ENCODE measurements around the gene NCOA5.

NCOA5 gene

DNA sequence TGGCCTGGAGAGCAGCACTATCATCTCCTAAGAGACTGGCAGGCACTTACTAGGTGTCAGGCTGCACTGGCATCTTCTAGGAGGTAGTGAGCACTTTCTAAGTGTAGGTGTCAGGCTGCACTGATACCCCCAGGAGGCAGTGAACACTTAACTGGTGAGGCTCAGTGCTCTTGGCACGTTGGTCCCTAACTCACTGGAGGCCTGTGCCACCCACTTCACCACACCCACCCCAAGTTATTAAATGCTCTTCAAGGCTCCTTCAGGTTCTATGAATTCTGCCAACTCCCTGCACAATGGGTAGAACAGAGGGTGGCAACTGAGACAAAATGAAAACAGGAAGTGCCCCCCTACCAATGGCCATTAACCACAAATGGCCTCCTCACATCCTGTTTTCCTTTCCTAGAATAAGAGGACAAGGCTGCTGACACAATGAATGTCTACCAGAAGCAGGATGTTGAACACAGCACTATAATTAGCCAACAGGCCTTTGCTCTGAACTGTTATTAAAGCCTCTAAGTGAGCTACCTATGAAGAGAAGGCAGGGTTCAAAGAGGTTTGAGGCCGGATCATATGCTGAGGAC is 29.4 kb downstream of the NCOA5 start:
- H3K4me1 ChIP-seq (ENCODE audit: insufficient read depth, low read length) = no peaks in the 10 kb centered on the region
- peaks cover 54% of the 10 kb centered on the region for H3K36me3 ChIP-seq (ENCODE audit: insufficient read depth, low read length)
- H3K9me3 ChIP-seq (ENCODE audit: low read length) = peaks cover 5% of the 10 kb centered on the region
- H2AFZ ChIP-seq (ENCODE audit: low read depth, low read length) = no peak overlapping the region
- H3K27me3 ChIP-seq (ENCODE audit: insufficient read depth, low read length) = no peaks in the 10 kb centered on the region
- no peak overlapping the region for H3K4me3 ChIP-seq (ENCODE audit: low read length)

DNA sequence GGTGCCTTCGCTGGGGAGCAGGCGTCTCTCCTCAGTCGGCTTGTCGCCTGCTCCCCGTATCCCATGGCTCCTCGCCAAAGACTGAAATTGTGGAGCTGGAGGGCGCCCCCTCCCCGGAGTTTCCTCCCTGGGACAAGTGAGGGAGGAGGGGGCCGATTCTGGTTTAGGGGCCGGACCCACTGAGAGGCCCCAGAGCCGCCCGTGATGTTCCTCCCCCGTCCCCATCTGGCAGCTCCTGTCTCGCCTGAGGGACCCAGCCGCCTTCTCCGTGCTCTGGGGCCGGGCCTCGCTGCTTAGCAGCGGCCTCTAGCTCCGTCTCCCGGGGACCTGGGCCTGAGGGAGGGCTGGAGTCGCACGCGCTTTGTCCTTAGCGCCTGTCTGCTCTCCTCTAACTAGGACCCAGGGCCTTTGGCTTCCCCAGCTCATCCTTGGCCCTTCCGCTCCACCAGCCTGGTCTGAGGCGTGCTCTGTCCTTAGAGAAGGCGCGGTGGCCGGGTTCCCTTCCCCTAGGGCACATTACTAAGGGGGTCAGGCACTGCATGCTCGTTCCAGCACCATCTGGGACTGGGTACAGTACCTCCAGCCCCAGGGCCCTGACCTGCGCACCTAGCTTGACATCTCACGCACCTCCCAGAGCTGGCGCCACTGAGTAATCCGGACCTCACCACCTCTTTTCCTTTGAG is 31.0 kb downstream of the NCOA5 start:
- Histone ChIP-seq H3K27me3 (ENCODE audit: insufficient read depth, low read length) (no peaks in the 10 kb centered on the region), H3K36me3 (ENCODE audit: insufficient read depth, low read length) (peaks cover 37% of the 10 kb centered on the region), H3K9me3 (ENCODE audit: low read length) (peaks cover 5% of the 10 kb centered on the region), H3K4me1 (ENCODE audit: insufficient read depth, low read length) (no peaks in the 10 kb centered on the region), H2AFZ (ENCODE audit: low read depth, low read length) (no peak overlapping the region), H3K4me3 (ENCODE audit: low read length) (no peak overlapping the region)

DNA sequence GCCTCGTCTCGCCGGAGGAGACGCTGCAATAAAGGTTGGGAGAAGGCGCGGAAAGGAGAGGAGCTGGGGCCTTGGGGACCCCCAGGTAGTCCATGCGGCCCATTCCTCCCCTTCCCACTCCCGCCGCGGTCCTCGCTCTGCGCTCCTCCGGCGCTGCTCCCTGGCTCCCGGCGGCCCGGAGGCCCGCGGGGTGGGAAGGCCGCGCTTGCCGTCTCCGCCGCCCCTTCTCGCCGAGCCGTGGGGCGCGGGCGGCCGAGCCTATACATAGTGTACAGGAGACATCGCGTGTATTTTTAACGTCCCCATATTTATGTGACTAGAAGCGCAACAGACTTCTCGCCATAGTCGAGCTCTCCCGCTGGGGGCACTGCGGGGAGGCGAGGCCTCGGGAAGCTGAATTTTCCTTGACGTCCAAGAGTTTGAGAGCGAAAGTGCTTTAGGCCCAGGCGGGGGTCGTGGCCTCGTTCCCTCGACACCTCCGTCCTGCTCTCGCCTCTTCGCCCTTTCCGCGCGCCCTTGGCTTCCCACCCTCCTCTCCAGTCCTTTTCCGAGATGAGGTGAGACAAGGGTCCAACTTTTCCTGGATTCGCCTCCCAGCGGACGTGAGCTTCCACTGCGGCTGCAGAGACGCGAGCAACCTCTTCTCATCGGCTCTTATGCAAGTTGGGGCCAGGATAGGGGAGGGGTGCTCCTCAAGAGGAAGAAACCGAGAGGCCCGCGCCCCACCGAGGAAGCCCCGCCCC is 31.7 kb downstream of the NCOA5 start:
- Histone ChIP-seq H3K4me1 (ENCODE audit: insufficient read depth, low read length) (no peaks in the 10 kb centered on the region), H3K4me3 (ENCODE audit: low read length) (no peak overlapping the region), H3K27me3 (ENCODE audit: insufficient read depth, low read length) (no peaks in the 10 kb centered on the region), H3K36me3 (ENCODE audit: insufficient read depth, low read length) (peaks cover 30% of the 10 kb centered on the region), H3K9me3 (ENCODE audit: low read length) (peaks cover 5% of the 10 kb centered on the region), H2AFZ (ENCODE audit: low read depth, low read length) (no peak overlapping the region)

DNA sequence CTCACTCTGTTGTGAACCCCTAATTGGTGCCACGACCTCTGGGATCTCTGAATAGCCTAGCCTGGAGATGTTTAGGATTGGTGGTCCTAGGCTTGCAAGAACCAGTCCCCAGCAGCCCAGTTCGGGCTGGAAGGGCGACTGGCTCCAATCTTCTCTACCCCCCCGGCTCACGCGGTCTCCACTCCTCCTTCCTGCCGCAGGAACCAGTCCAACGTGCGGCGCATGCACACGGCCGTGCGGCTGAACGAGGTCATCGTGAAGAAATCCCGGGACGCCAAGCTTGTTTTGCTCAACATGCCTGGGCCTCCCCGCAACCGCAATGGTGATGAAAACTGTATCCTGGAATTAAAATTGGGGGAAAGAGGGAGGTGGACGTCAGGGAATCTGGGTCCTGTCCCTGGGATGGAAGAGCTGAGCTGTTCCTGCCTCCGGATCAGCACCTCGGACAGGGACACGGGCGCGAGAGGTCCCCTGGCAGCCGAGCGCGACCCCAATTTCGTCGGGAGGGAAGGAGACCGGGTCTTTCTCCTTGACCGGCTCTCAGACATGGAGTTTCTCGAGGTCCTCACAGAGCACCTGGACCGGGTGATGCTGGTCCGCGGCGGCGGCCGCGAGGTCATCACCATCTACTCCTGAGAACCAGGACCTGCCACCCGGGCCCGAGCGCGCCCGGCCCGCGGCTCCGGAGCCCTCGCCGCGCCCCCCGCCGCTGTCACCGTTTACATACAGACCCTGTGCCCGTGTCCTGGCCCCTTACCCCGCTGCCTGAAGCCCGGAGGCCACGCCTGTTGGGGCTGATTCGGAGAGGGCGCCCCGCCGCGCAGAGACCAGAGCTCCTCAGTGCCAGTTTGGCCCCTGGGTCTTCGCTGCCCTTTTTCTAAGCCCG is 32.5 kb downstream of the NCOA5 start:
- no peaks in the 10 kb centered on the region for H3K4me1 ChIP-seq (ENCODE audit: insufficient read depth, low read length)
- no peaks in the 10 kb centered on the region for H3K27me3 ChIP-seq (ENCODE audit: insufficient read depth, low read length)
- H3K4me3 ChIP-seq (ENCODE audit: low read length) = no peak overlapping the region
- H3K36me3 ChIP-seq (ENCODE audit: insufficient read depth, low read length) = peaks cover 22% of the 10 kb centered on the region
- no peak overlapping the region for H2AFZ ChIP-seq (ENCODE audit: low read depth, low read length)
- H3K9me3 ChIP-seq (ENCODE audit: low read length) = peaks cover 5% of the 10 kb centered on the region

DNA sequence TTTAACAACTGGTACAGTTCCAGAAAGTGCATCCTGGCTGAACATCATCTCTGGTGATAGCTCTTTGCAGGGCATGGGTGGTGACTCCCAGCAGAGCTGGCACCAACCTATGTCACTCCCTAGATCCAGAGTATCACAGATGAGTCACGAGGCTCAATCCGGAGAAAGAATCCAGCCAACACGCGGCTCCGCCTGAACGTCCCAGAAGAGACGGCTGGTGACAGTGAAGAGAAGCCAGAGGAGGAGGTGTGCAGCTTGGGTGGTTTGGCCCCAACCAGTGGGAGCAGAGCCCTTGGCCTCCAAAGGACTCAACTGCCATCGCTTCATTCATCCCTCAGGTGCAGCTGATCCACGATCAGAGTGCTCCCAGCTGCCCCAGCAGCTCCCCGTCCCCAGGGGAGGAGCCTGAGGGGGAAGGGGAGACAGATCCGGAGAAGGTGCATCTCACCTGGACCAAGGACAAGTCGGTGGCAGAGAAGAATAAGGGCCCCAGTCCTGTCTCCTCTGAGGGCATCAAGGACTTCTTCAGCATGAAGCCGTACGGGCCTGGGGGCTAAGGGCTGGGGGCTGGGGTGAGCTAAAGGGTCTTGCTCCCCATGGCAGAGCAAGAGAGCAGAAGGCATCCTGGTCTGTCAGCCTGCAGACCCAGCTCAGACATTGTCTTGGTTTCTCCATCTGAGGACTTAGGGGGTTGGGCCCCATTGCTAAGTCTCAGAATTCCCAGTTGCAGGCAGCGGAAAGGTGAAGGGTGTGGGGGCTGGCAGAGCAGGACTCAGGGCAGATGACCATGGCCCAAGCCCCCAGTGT is 33.5 kb downstream of the NCOA5 start:
- Histone ChIP-seq H2AFZ (ENCODE audit: low read depth, low read length) (no peak overlapping the region), H3K36me3 (ENCODE audit: insufficient read depth, low read length) (peaks cover 13% of the 10 kb centered on the region), H3K9me3 (ENCODE audit: low read length) (peaks cover 5% of the 10 kb centered on the region), H3K4me1 (ENCODE audit: insufficient read depth, low read length) (no peaks in the 10 kb centered on the region), H3K27me3 (ENCODE audit: insufficient read depth, low read length) (no peaks in the 10 kb centered on the region), H3K4me3 (ENCODE audit: low read length) (no peak overlapping the region)

DNA sequence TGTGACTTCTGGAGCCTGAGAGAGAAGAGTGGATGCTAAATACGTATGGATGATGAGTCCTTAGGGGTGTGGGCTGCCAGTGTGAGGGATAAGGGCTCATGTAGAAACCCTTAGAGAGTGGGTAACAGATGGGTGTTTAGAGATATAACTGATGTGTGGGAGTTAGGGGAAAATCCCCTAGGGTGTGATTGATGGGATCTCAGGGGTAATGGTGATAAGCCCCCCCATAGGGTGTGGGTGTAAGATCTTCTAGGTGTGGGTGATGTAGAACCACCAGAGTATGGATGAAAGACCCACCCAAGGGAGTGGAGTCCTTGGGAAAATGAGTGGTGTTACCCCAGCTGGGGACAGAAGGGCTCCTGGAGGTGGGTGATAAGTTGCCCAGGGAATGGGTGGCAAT is 34.5 kb downstream of the NCOA5 start:
- H3K4me1 ChIP-seq (ENCODE audit: insufficient read depth, low read length) = no peaks in the 10 kb centered on the region
- peaks cover 4% of the 10 kb centered on the region for H3K36me3 ChIP-seq (ENCODE audit: insufficient read depth, low read length)
- H2AFZ ChIP-seq (ENCODE audit: low read depth, low read length) = no peak overlapping the region
- peaks cover 5% of the 10 kb centered on the region for H3K9me3 ChIP-seq (ENCODE audit: low read length)
- H3K27me3 ChIP-seq (ENCODE audit: insufficient read depth, low read length) = no peaks in the 10 kb centered on the region
- no peak overlapping the region for H3K4me3 ChIP-seq (ENCODE audit: low read length)

DNA sequence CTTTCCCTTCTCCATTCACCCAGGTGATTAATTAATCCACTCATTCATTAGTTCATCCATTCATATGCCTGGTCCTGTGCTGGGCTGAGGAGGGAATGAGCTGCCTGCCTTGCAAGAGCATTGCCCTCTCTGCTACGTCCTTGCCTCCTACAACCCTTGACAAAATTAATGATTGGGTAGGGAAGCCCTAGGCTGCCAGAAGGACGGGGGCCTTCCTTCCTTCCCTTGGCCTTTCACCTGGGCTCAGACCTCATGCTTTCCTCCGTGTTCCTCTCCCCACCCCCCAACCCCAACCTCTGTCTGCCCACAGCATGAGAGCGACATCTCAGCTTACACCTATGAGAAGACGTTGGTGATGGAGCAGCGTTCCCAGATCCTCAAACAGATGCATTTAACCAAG is 35.2 kb downstream of the NCOA5 start:
- Histone ChIP-seq H3K4me3 (ENCODE audit: low read length) (no peak overlapping the region), H2AFZ (ENCODE audit: low read depth, low read length) (no peak overlapping the region), H3K9me3 (ENCODE audit: low read length) (peaks cover 5% of the 10 kb centered on the region), H3K27me3 (ENCODE audit: insufficient read depth, low read length) (no peaks in the 10 kb centered on the region), H3K4me1 (ENCODE audit: insufficient read depth, low read length) (no peaks in the 10 kb centered on the region), H3K36me3 (ENCODE audit: insufficient read depth, low read length) (peaks cover 3% of the 10 kb centered on the region)

DNA sequence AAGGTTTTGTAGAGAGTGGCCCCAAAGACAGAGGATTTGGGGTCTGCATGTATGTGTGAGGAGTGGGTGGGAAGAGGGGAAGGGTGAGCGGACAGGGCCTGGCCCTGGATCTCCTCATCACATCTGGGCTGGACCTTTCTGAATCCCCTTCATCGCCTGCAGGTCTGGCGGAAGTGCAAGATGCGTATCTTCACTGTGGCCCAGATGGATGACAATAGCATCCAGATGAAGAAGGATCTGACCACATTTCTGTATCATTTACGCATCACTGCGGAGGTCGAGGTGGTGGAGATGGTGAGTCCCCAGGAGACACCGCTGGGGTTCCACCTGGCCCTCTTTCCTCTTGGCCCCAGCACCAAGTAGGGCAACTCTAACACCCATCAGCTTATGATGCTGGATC is 36.3 kb downstream of the NCOA5 start:
- H3K27me3 ChIP-seq (ENCODE audit: insufficient read depth, low read length) = no peaks in the 10 kb centered on the region
- H3K9me3 ChIP-seq (ENCODE audit: low read length) = peaks cover 3% of the 10 kb centered on the region
- no peaks in the 10 kb centered on the region for H3K4me1 ChIP-seq (ENCODE audit: insufficient read depth, low read length)
- H3K36me3 ChIP-seq (ENCODE audit: insufficient read depth, low read length) = no peaks in the 10 kb centered on the region
- H2AFZ ChIP-seq (ENCODE audit: low read depth, low read length) = no peak overlapping the region
- H3K4me3 ChIP-seq (ENCODE audit: low read length) = no peak overlapping the region

DNA sequence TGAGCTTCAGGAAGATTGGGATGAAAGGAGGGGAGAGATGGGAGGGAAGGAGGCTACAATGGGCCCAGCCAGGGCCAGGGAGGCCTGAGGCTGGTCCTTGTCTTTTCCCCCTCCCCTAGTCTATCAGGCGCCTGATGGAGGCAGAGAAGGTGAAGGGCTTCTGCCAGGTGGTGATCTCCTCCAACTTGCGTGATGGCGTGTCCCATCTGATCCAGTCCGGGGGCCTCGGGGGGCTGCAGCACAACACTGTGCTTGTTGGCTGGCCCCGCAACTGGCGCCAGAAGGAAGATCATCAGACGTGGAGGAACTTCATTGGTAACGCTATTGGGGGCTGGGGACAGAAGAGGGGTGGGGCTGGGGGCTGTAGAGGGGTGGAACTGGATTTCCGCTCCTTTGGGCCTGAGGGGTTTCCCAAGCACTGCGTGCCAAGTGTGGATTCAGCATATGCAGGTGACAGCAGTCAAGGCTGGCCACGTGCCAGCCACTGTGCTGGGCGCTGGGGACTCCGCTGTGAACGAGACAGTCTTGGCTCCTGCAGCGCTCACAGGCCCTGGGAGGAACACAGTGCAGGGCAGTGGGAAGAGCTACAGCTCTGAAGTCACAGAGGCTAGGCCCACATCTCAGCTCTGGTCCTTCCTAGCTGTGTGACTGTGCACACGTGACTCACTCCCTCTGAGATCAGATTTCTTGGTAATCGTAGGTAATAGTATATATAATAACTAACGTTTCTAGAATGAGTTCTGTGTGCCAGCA is 38.0 kb downstream of the NCOA5 start:
- Histone ChIP-seq H3K27me3 (ENCODE audit: insufficient read depth, low read length) (no peaks in the 10 kb centered on the region), H3K9me3 (ENCODE audit: low read length) (no peaks in the 10 kb centered on the region)

DNA sequence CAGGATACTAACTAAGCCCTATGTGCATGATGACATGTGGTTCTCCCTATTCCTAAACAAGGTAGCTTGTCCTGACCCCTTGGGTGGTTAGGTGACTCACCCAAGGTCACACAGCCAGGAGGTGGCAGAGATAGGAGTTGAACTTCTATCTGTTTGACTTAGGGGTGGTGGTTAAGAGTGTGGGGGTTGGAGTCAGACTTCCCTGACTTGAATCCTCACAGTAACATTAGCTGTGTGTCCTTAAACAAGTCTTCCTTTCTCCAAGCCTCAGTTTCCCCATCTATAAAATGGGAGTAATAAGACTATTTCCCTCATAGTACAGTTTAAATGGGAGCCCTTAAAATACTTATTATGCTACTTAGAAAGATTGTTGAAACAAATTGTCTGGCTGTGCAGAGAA is 38.9 kb downstream of the NCOA5 start:
- Histone ChIP-seq H3K36me3 (ENCODE audit: insufficient read depth, low read length) (no peaks in the 10 kb centered on the region), H3K4me3 (ENCODE audit: low read length) (no peak overlapping the region), H3K9me3 (ENCODE audit: low read length) (no peaks in the 10 kb centered on the region), H2AFZ (ENCODE audit: low read depth, low read length) (no peak overlapping the region), H3K4me1 (ENCODE audit: insufficient read depth, low read length) (no peaks in the 10 kb centered on the region), H3K27me3 (ENCODE audit: insufficient read depth, low read length) (no peaks in the 10 kb centered on the region)

More for the DNA sequence above, 38.0 kb downstream of the NCOA5 start:
- H3K4me1 ChIP-seq (ENCODE audit: insufficient read depth, low read length) = no peaks in the 10 kb centered on the region
- H3K36me3 ChIP-seq (ENCODE audit: insufficient read depth, low read length) = no peaks in the 10 kb centered on the region
- no peak overlapping the region for H2AFZ ChIP-seq (ENCODE audit: low read depth, low read length)
- no peak overlapping the region for H3K4me3 ChIP-seq (ENCODE audit: low read length)

DNA sequence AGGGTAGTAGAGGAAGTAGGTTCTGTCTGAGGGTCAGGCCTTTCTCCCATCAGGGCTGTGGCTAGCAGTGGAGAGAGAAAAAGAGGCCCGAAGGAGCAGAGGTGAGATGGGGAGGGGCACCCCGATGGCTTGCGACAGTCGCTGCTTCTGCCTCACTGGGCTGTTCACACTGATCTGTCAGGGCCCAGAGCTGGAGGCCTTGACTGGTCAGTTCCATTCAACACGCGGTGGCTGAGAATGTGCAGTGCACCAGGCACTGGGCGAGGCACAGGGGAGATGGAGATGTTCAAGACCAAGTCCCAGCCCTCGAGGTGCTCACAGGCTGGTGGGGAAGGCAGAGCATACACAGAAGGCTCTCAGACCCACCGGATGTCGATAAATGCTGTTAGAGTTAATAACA is 39.3 kb downstream of the NCOA5 start:
- Histone ChIP-seq H3K36me3 (ENCODE audit: insufficient read depth, low read length) (no peaks in the 10 kb centered on the region), H3K9me3 (ENCODE audit: low read length) (no peaks in the 10 kb centered on the region), H3K4me1 (ENCODE audit: insufficient read depth, low read length) (no peaks in the 10 kb centered on the region), H3K4me3 (ENCODE audit: low read length) (no peak overlapping the region), H3K27me3 (ENCODE audit: insufficient read depth, low read length) (no peaks in the 10 kb centered on the region), H2AFZ (ENCODE audit: low read depth, low read length) (no peak overlapping the region)

DNA sequence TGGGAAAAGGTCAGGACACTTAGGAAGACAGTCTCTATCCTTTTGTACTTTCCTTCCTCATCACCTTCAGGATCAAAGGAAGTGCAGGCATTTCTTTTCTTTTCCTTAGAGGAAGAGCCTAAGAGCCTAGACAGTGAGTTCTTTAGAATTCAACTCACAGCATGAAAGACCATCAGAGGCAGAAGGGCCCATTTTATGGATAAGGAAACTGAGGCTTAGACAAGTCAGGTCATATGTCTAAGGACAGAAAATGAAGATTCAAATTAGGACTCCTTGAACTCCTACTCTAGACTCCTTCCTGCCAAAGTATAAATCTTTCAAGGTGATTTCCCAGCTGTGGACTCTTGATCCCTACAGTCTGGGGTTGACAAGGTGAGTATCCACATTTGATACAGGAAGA is 39.9 kb downstream of the NCOA5 start:
- Histone ChIP-seq H2AFZ (ENCODE audit: low read depth, low read length) (no peak overlapping the region), H3K27me3 (ENCODE audit: insufficient read depth, low read length) (no peaks in the 10 kb centered on the region), H3K36me3 (ENCODE audit: insufficient read depth, low read length) (no peaks in the 10 kb centered on the region), H3K4me1 (ENCODE audit: insufficient read depth, low read length) (no peaks in the 10 kb centered on the region), H3K9me3 (ENCODE audit: low read length) (no peaks in the 10 kb centered on the region), H3K4me3 (ENCODE audit: low read length) (no peak overlapping the region)

Data from neuron (in vitro differentiated cells).